ENCODE measurements around the gene ERICH6.

Gene ERICH6

GRCh38 chr3:150736903-150737832 is 33.4 kb upstream of the ERICH6 start:
- DNase-seq = no peak

GRCh38 chr3:150736316-150736719 is 32.6 kb upstream of the ERICH6 start:
- DNase-seq = no peak

GRCh38 chr3:150734795-150735119 is 31.0 kb upstream of the ERICH6 start:
- DNase-seq = no peak

- no peak for DNase-seq
Observed at GRCh38 chr3:150733936-150734794, 30.4 kb upstream of the ERICH6 start.

- no peak for DNase-seq
Observed at GRCh38 chr3:150733373-150733935, 29.7 kb upstream of the ERICH6 start.

GRCh38 chr3:150729682-150730360 is 26.1 kb upstream of the ERICH6 start:
- no peak for DNase-seq

GRCh38 chr3:150727653-150728502 is 24.2 kb upstream of the ERICH6 start:
- DNase-seq = no peak

GRCh38 chr3:150725548-150725947 is 21.8 kb upstream of the ERICH6 start:
- no peak for DNase-seq

- no peak for DNase-seq
Observed at GRCh38 chr3:150723946-150724345, 20.2 kb upstream of the ERICH6 start.

GRCh38 chr3:150722267-150722666 is 18.5 kb upstream of the ERICH6 start:
- DNase-seq = no peak

- peak in 1 of 2 donors; percentile 75 for DNase-seq
Observed at GRCh38 chr3:150721285-150722130, 17.8 kb upstream of the ERICH6 start.

- no peak for DNase-seq
Observed at GRCh38 chr3:150720444-150720843, 16.7 kb upstream of the ERICH6 start.

GRCh38 chr3:150710097-150710496 is 6.4 kb upstream of the ERICH6 start:
- no peak for DNase-seq

- peak; percentile 56 to 59 for DNase-seq
Observed at GRCh38 chr3:150703299-150703755, 393 bp downstream of the ERICH6 start.

- DNase-seq = no peak
Observed at GRCh38 chr3:150699068-150699639, 4.6 kb downstream of the ERICH6 start.

- no peak for DNase-seq
Observed at GRCh38 chr3:150697646-150698045, 6.1 kb downstream of the ERICH6 start.

- DNase-seq = no peak
Observed at GRCh38 chr3:150691414-150692040, 12.2 kb downstream of the ERICH6 start.

- DNase-seq = no peak
Observed at GRCh38 chr3:150687613-150688012, 16.1 kb downstream of the ERICH6 start.

- DNase-seq = no peak
Observed at GRCh38 chr3:150682824-150683223, 20.9 kb downstream of the ERICH6 start.

GRCh38 chr3:150682279-150682678 is 21.4 kb downstream of the ERICH6 start:
- no peak for DNase-seq

Data from CD4-positive, alpha-beta T cell treated with Interleukin-1 beta for 1 hour (primary cell).